HCT116 (cell line): ENCODE results near the gene COL4A3.

ENCODE experiments used
- POLR2AphosphoS5 ChIP-seq: IDR thresholded peaks from 2 replicates; pipeline ENCODE4 v1.6.1; 2011; ENCODE audit warnings: mild to moderate bottlenecking, low read depth, low read length, moderate library complexity
- TCF7L2 ChIP-seq: IDR thresholded peaks from 2 replicates; pipeline ENCODE4 v1.7.0; 2011; ENCODE audit warnings: borderline replicate concordance, inconsistent platforms; ENCODE audit not compliant: insufficient read depth, insufficient read length; ENCODE audit errors: extremely low read depth
- TF ChIP-seq, protein P1 (sequence below), 3 experiments: fragments of 200-600 bp in 1 of 3; sonication (generic) in 1 of 3; IDR thresholded peaks in 2 of 3; conservative IDR thresholded peaks in 1 of 3; 2 replicates each; pipeline ENCODE4 v1.5.1; 2012 to 2017; ENCODE audit warnings: low read depth in 2 of 3, low read length in 2 of 3, antibody characterized with exemption in 1 of 3, borderline replicate concordance in 1 of 3, control low read depth in 1 of 3, mild to moderate bottlenecking in 1 of 3, mixed read lengths in 1 of 3, mixed run types in 1 of 3, moderate library complexity in 1 of 3; ENCODE audit not compliant: insufficient read depth in 1 of 3

DNA sequence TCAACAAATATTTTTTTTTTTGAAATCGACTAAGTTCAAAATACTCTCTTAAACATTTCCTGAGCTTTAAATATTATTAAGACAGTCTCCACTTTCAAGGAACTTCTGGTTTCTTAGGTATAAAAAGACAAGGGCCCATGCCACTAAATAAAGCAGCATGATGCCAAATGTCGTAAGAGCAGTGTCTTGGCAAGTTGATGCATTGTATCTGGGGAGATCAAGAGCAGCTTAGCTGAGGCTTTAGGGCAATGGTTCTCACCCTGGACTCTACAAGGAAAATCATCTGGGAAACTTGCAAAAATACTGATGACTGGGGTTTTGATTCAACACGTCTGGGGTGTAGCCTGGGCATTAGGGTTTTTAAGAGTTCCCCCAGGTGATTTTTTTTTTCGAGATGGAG lies 41.3 kb downstream of the COL4A3 start:
- TF ChIP-seq POLR2AphosphoS5: no peak
- TF ChIP-seq, protein P1, sequence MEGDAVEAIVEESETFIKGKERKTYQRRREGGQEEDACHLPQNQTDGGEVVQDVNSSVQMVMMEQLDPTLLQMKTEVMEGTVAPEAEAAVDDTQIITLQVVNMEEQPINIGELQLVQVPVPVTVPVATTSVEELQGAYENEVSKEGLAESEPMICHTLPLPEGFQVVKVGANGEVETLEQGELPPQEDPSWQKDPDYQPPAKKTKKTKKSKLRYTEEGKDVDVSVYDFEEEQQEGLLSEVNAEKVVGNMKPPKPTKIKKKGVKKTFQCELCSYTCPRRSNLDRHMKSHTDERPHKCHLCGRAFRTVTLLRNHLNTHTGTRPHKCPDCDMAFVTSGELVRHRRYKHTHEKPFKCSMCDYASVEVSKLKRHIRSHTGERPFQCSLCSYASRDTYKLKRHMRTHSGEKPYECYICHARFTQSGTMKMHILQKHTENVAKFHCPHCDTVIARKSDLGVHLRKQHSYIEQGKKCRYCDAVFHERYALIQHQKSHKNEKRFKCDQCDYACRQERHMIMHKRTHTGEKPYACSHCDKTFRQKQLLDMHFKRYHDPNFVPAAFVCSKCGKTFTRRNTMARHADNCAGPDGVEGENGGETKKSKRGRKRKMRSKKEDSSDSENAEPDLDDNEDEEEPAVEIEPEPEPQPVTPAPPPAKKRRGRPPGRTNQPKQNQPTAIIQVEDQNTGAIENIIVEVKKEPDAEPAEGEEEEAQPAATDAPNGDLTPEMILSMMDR (IDR thresholded peaks at IDR 0.05 in 2 of 3, conservative IDR thresholded peaks at IDR 0.05 in 1 of 3; ENCODE audit: borderline replicate concordance in 1 of 3, insufficient read depth in 1 of 3, low read depth in 2 of 3, low read length in 2 of 3): no peak
- TF ChIP-seq TCF7L2: no peak
